PFSK-1 (cell line): ENCODE measurements around the gene GDF11.

Experiments used
- FOXP2 ChIP-seq: optimal IDR thresholded peaks from 2 replicates; pipeline ENCODE3; 2011; ENCODE audit warnings: borderline replicate concordance, control low read depth, inconsistent platforms; ENCODE audit not compliant: insufficient read depth; ENCODE audit errors: extremely low read length, extremely low read depth
- REST ChIP-seq, 2 experiments: IDR thresholded peaks; 2 replicates each; pipeline versions ENCODE4 v1.6.1 to v1.8.0; 2011 to 2012; ENCODE audit warnings: low read depth in 2 of 2, low read length in 2 of 2, control low read depth in 1 of 2, inconsistent platforms in 1 of 2, mild to moderate bottlenecking in 1 of 2, moderate library complexity in 1 of 2; ENCODE audit not compliant: insufficient read depth in 1 of 2
- SIN3A ChIP-seq: IDR thresholded peaks from 2 replicates; pipeline ENCODE4 v1.6.1; 2012; ENCODE audit warnings: mild to moderate bottlenecking, low read length, moderate library complexity, borderline replicate concordance; ENCODE audit not compliant: insufficient read depth
- TAF1 ChIP-seq: IDR thresholded peaks from 2 replicates; pipeline ENCODE4 v1.6.1; 2012; ENCODE audit warnings: low read length, control low read depth, borderline replicate concordance; ENCODE audit not compliant: insufficient read depth

The GDF11 gene

GRCh38 chr12:55797068-55797467, 54.1 kb downstream of the GDF11 start:
- TF ChIP-seq FOXP2 (no peak), TAF1 (no peak), SIN3A (no peak), REST (IDR thresholded peaks at IDR 0.05; ENCODE audit: insufficient read depth in 1 of 2, low read depth in 2 of 2, low read length in 2 of 2) (no peak)

- TF ChIP-seq REST (IDR thresholded peaks at IDR 0.05; ENCODE audit: insufficient read depth in 1 of 2, low read depth in 2 of 2, low read length in 2 of 2) (no peak), SIN3A (no peak)
Observed at GRCh38 chr12:55797550-55797949, 54.6 kb downstream of the GDF11 start.
